Pulmonary artery endothelial cell (primary cell): ENCODE measurements around the gene PFDN1. TPM values are rescaled to one million over a fixed set of nuclear protein-coding genes. Genes with fewer than 3 reads are reported as not detected.
A peak's percentile ranks its signal among the peaks of the same experiment; 100 is the strongest.

Experiments
- DNase-seq: peaks from one replicate; pipeline ENCODE4 v3.0.0-alpha.2; 2011; ENCODE audit warnings: low read depth, low spot score
- total RNA-seq: library from RNA; depleted of rRNA; stranded (reverse); fragments of >200 nt; gene quantifications from 2 replicates; pipeline ENCODE4 v1.2.3, GENCODE V29; 2014

PFDN1 gene
- total RNA-seq, 1 donor from 2014 or later: 70.4 TPM

DNA sequence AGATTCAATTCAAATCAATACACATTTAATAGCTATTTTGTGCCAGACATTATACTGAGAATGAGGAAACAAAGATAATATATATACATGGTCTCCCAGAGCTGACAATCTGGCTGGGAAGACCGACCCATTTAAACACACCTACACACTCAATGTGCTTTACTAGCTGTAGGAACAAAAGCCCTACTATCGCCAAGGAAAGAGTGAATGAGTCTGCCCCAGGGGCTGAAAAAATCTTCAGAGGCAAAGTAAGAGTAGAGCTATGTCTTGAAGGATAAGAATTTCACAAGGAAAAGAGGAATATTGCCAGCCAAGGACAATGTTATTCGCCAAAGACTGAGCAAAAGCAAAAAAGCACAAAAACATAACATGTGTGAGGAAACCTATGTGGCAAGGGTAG, 6.6 kb downstream of the PFDN1 start:
- DNase-seq: no peak

- DNase-seq: peak; percentile 84
Measured at GRCh38 chr5:140295414-140295813, 7.5 kb downstream of the PFDN1 start.

GRCh38 chr5:140294753-140295152, 8.1 kb downstream of the PFDN1 start:
- DNase-seq: no peak

DNA sequence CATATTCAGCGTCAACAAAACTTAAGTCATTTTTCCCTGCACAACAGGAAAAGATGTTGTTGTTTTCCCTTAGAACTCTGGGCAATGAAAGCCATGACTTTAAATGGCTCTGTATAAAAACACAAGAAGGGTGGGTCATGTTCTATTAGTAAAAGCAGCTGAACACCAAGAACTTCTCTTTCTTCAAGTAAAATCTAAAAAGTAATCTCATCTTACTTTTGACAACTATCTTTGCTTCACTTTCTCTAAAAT, 9.1 kb downstream of the PFDN1 start:
- DNase-seq: no peak

DNA sequence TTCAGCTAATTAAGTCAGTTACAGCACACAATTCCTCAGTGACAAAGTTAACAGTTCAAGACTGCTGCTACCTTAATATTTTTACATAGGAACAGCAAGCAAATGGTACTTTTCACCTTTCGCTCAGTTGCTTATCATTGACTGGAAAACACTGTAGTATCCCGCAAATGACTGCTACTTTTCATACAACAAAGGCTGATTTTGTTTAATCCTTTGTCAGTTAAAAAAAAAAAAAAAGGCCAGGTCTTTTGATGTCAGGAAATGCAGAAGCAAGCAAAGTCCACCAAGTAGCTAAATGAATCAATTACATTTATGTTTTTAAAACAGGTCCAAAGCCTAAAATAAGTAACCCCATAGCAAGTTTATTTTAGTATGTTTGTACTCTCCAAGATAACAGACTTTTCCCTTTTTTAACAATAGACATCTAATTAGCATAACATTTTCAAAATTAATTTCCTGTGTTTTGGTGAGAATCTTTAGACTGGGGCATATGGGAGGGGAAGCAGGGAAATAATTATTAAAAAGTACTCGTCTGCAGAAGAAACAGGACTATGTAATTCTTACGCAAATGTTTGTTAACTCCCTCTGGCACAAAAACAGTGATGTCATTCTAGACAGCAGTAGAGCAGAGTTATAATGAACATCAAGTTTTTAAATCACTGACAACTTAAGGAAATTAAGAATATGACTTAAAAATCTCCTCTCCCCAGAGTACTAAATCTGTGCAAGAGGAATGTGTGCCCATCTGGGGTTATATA, 9.6 kb downstream of the PFDN1 start:
- DNase-seq: no peak

DNA sequence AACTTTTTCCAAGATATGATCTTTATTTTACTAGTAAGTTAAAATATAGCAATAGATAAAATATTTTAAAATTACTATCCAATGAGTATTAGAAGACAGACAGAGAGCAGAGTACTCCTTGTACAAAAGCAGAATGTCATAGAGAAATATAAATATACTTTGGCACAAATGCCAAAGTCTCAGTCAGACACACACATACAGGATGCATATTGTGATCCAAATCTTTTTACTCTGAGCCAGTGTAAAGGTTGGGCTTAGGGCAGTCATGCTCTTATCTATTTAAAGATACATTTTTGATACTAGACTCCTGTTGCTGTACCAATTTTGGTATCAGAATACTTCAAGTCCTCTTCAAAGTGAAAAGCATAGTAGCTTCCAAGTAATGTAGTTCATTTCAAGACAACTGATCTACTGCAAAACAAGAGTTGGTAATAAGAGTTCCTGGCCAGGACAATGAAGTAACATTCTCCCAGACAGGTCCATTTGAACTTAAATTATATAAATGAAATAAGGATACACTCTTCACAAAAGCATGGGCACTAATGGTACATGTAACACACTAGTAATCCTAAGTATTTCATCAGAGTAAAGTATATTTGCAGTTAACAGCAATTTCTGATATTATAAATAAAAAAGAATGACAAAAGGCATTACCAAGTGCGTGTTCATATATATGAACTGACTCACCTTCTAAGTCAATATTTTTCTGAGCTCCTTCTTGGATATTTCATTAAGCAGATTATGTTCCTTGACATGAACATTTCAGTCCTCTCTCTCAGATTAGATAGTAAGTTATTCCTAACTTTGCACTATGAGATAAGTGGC, 10.5 kb downstream of the PFDN1 start:
- no peak for DNase-seq

DNA sequence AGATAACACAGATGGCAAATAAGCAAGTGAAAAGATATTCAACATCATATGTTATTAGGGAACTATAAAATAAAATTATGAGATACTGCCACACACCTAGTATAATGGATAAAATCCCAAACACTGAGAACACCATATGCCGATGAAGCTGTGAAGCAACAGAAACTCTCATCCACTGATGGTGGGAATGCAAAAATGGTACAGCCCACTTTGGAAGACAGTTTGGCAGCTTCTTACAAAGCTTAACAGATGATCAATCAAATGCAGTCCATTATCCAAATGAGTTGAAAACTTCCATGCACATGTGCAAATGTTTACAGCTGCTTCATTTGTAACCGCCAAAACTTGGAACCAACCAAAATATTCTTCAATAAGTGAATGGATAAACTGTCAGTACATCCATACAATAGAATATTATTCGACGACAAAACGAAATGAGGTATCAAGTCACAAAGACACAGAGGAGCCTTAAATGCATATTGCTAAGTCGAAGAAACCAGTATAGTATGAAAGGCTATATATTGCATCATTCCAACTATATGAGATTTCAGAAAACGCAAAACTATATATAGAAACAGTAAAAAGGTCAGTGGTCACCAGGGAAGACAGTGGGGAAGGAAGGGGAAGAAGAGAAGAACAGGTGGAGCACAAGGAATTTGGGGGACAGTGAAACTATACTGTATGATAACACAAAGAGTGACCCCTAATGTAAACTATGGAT, 14.9 kb downstream of the PFDN1 start:
- no peak for DNase-seq

GRCh38 chr5:140286424-140286823, 16.5 kb downstream of the PFDN1 start:
- no peak for DNase-seq

DNA sequence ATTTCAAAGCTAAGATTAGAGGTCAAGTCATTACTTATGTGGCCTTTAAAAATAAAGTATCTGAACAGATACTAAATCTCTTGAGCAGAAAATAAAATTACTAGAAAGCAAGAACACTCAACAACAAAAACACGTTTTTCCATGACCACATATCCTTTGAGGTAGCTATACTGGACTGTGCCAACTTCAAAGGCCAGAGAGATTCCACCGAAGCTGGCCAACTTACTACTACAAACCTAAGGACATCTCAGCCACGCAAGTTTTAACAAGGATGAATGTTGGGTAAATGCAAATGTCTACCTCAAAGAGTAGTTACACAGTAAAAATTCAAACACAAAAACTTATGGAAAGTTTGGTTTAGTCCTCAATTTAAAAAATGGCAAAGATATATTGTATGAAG, 18.9 kb downstream of the PFDN1 start:
- no peak for DNase-seq

DNA sequence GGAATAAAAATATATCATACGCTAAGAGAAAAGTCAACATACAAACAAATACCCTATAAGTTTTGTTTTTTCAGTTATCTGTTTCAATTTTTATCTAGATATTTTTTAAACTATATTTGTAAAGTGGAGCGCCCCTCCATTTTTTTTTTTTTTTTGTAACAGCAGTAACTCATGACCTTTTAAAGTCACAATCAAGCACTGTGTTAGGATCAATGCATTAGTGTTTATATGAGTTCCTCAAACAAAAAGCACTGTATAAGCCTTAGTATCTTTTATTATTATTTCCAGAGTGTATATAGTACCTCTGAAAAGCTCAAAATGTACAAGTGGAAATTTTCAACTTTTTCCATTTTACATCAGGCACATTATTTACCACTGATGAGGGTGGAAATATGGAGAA, 20.6 kb downstream of the PFDN1 start:
- no peak for DNase-seq

- DNase-seq: no peak
Measured at GRCh38 chr5:140275837-140276236, 27.1 kb downstream of the PFDN1 start.

DNA sequence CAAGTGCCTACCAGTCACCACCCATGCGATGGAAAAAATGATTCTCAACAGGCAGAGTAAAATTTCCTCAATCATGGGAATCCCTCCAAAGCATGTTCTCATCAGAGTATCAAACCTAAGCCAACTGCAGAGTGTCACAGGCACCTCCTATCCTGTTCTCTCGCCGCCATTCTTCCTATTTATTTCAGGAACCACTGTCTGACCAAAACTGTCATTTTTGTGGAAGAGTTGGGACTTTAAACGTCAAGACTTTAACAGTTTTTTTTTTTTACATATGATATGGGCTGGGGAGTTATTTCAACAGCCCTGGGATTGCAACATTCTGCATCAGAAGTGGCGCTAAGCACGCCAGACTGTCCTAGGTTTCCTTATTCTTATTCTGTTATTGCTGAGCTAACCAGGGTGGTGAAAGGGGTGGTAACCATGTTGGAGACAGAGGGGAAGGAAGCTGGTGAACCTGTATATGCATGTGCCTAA, 29.5 kb downstream of the PFDN1 start:
- no peak for DNase-seq

DNA sequence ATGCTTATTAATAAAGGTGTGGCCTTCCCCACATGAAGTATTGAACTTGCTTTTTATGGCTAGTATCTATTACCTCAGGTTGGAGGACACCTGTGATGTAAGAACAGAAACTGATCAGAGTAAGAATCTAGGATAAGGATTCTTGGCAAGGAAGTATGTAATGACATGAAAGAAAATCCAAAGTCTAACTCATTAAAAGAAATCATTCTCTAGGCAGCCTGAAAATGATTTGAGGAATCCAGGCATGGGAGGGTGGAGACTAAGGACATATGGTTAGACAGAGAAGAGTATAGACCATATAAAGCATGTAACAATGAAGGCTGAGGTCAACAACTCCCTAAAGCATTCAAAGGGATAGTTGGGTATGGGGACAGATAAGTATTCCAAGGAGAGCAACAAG, 32.9 kb downstream of the PFDN1 start:
- no peak for DNase-seq

DNA sequence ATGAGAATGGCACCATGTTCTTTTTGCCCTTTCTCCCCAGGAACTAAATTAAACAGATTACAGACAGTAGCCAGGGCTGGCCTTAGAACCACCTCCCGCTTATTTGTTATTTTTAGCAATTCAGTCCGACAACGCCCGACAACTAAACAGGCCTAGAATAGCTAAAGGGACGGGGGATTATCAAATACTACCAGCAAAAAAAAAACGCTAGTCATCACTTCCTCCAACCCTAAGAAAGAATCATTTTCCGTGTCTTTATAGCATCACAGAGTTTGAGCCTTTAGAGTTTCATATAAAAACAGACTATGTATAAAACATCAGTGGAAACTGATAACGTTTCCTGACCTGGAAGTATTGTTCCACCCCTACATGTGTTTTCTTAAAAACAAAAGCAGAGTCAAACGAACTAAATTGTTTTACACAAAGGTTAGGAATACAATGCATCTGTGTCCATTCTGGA, 35.3 kb downstream of the PFDN1 start:
- DNase-seq: peak; percentile 68

GRCh38 chr5:140267201-140267540, 35.7 kb downstream of the PFDN1 start:
- DNase-seq: no peak

- no peak for DNase-seq
Measured at GRCh38 chr5:140266471-140267200, 36.3 kb downstream of the PFDN1 start.

GRCh38 chr5:140265845-140266244, 37.1 kb downstream of the PFDN1 start:
- DNase-seq: no peak

GRCh38 chr5:140262839-140263238, 40.1 kb downstream of the PFDN1 start:
- DNase-seq: no peak

- no peak for DNase-seq
Measured at GRCh38 chr5:140262221-140262620, 40.7 kb downstream of the PFDN1 start.

GRCh38 chr5:140261403-140262171, 41.3 kb downstream of the PFDN1 start:
- DNase-seq: peak; percentile 83

GRCh38 chr5:140260089-140260656, 42.7 kb downstream of the PFDN1 start:
- no peak for DNase-seq
